ENCODE results near the gene DNAH6.

DNAH6 gene

GRCh38 chr2:84690225-84690624 is 173.9 kb downstream of the DNAH6 start:
- Histone ChIP-seq H3K27me3 (ENCODE audit: insufficient read depth, low read length) (no peaks in the 10 kb centered on the region), H3K4me3 (ENCODE audit: low read length) (no peak overlapping the region), H3K4me1 (ENCODE audit: insufficient read depth, low read length) (no peaks in the 10 kb centered on the region), H3K9me3 (ENCODE audit: low read length) (no peaks in the 10 kb centered on the region), H2AFZ (ENCODE audit: low read depth, low read length) (no peak overlapping the region), H3K36me3 (ENCODE audit: insufficient read depth, low read length) (no peaks in the 10 kb centered on the region)

- Histone ChIP-seq H2AFZ (ENCODE audit: low read depth, low read length) (no peak overlapping the region), H3K9me3 (ENCODE audit: low read length) (no peaks in the 10 kb centered on the region), H3K4me3 (ENCODE audit: low read length) (no peak overlapping the region), H3K4me1 (ENCODE audit: insufficient read depth, low read length) (no peaks in the 10 kb centered on the region), H3K36me3 (ENCODE audit: insufficient read depth, low read length) (no peaks in the 10 kb centered on the region), H3K27me3 (ENCODE audit: insufficient read depth, low read length) (no peaks in the 10 kb centered on the region)
Observed at GRCh38 chr2:84694088-84694622, 177.9 kb downstream of the DNAH6 start.

- no peaks in the 10 kb centered on the region for H3K27me3 ChIP-seq (ENCODE audit: insufficient read depth, low read length)
- H3K4me1 ChIP-seq (ENCODE audit: insufficient read depth, low read length) = no peaks in the 10 kb centered on the region
- H2AFZ ChIP-seq (ENCODE audit: low read depth, low read length) = no peak overlapping the region
- no peak overlapping the region for H3K4me3 ChIP-seq (ENCODE audit: low read length)
- H3K36me3 ChIP-seq (ENCODE audit: insufficient read depth, low read length) = no peaks in the 10 kb centered on the region
- H3K9me3 ChIP-seq (ENCODE audit: low read length) = no peaks in the 10 kb centered on the region
Observed at GRCh38 chr2:84697895-84698294, 181.6 kb downstream of the DNAH6 start.

GRCh38 chr2:84700006-84700405 is 183.7 kb downstream of the DNAH6 start:
- Histone ChIP-seq H3K27me3 (ENCODE audit: insufficient read depth, low read length) (no peaks in the 10 kb centered on the region), H3K4me3 (ENCODE audit: low read length) (no peak overlapping the region), H2AFZ (ENCODE audit: low read depth, low read length) (no peak overlapping the region)

GRCh38 chr2:84701880-84702279 is 185.6 kb downstream of the DNAH6 start:
- no peak overlapping the region for H3K4me3 ChIP-seq (ENCODE audit: low read length)
- H3K27me3 ChIP-seq (ENCODE audit: insufficient read depth, low read length) = no peaks in the 10 kb centered on the region
- no peak overlapping the region for H2AFZ ChIP-seq (ENCODE audit: low read depth, low read length)
- no peaks in the 10 kb centered on the region for H3K9me3 ChIP-seq (ENCODE audit: low read length)
- H3K36me3 ChIP-seq (ENCODE audit: insufficient read depth, low read length) = no peaks in the 10 kb centered on the region
- no peaks in the 10 kb centered on the region for H3K4me1 ChIP-seq (ENCODE audit: insufficient read depth, low read length)

More at GRCh38 chr2:84700006-84700405, 183.7 kb downstream of the DNAH6 start:
- H3K4me1 ChIP-seq (ENCODE audit: insufficient read depth, low read length) = no peaks in the 10 kb centered on the region
- H3K36me3 ChIP-seq (ENCODE audit: insufficient read depth, low read length) = no peaks in the 10 kb centered on the region
- H3K9me3 ChIP-seq (ENCODE audit: low read length) = no peaks in the 10 kb centered on the region

- H3K27me3 ChIP-seq (ENCODE audit: insufficient read depth, low read length) = no peaks in the 10 kb centered on the region
- H3K9me3 ChIP-seq (ENCODE audit: low read length) = no peaks in the 10 kb centered on the region
- no peaks in the 10 kb centered on the region for H3K4me1 ChIP-seq (ENCODE audit: insufficient read depth, low read length)
- no peaks in the 10 kb centered on the region for H3K36me3 ChIP-seq (ENCODE audit: insufficient read depth, low read length)
- no peak overlapping the region for H2AFZ ChIP-seq (ENCODE audit: low read depth, low read length)
- H3K4me3 ChIP-seq (ENCODE audit: low read length) = no peak overlapping the region
Observed at GRCh38 chr2:84702941-84703340, 186.6 kb downstream of the DNAH6 start.

GRCh38 chr2:84703831-84704230 is 187.5 kb downstream of the DNAH6 start:
- H3K27me3 ChIP-seq (ENCODE audit: insufficient read depth, low read length) = no peaks in the 10 kb centered on the region
- H3K4me1 ChIP-seq (ENCODE audit: insufficient read depth, low read length) = no peaks in the 10 kb centered on the region
- no peak overlapping the region for H3K4me3 ChIP-seq (ENCODE audit: low read length)
- no peaks in the 10 kb centered on the region for H3K9me3 ChIP-seq (ENCODE audit: low read length)
- H2AFZ ChIP-seq (ENCODE audit: low read depth, low read length) = no peak overlapping the region
- H3K36me3 ChIP-seq (ENCODE audit: insufficient read depth, low read length) = no peaks in the 10 kb centered on the region

- no peak overlapping the region for H2AFZ ChIP-seq (ENCODE audit: low read depth, low read length)
Observed at GRCh38 chr2:84704505-84705244, 188.4 kb downstream of the DNAH6 start.

GRCh38 chr2:84705858-84706257 is 189.6 kb downstream of the DNAH6 start:
- H3K4me1 ChIP-seq (ENCODE audit: insufficient read depth, low read length) = no peaks in the 10 kb centered on the region
- no peaks in the 10 kb centered on the region for H3K9me3 ChIP-seq (ENCODE audit: low read length)
- H3K36me3 ChIP-seq (ENCODE audit: insufficient read depth, low read length) = no peaks in the 10 kb centered on the region
- no peak overlapping the region for H2AFZ ChIP-seq (ENCODE audit: low read depth, low read length)
- no peaks in the 10 kb centered on the region for H3K27me3 ChIP-seq (ENCODE audit: insufficient read depth, low read length)
- no peak overlapping the region for H3K4me3 ChIP-seq (ENCODE audit: low read length)

More at GRCh38 chr2:84704505-84705244, 188.4 kb downstream of the DNAH6 start:
- H3K27me3 ChIP-seq (ENCODE audit: insufficient read depth, low read length) = no peaks in the 10 kb centered on the region
- no peaks in the 10 kb centered on the region for H3K36me3 ChIP-seq (ENCODE audit: insufficient read depth, low read length)
- H3K4me3 ChIP-seq (ENCODE audit: low read length) = no peak overlapping the region
- no peaks in the 10 kb centered on the region for H3K9me3 ChIP-seq (ENCODE audit: low read length)
- no peaks in the 10 kb centered on the region for H3K4me1 ChIP-seq (ENCODE audit: insufficient read depth, low read length)

- H2AFZ ChIP-seq (ENCODE audit: low read depth, low read length) = no peak overlapping the region
- H3K36me3 ChIP-seq (ENCODE audit: insufficient read depth, low read length) = no peaks in the 10 kb centered on the region
- H3K4me1 ChIP-seq (ENCODE audit: insufficient read depth, low read length) = no peaks in the 10 kb centered on the region
- H3K27me3 ChIP-seq (ENCODE audit: insufficient read depth, low read length) = no peaks in the 10 kb centered on the region
- H3K9me3 ChIP-seq (ENCODE audit: low read length) = no peaks in the 10 kb centered on the region
- H3K4me3 ChIP-seq (ENCODE audit: low read length) = no peak overlapping the region
Observed at GRCh38 chr2:84708442-84708841, 192.1 kb downstream of the DNAH6 start.

- no peak overlapping the region for H2AFZ ChIP-seq (ENCODE audit: low read depth, low read length)
- H3K9me3 ChIP-seq (ENCODE audit: low read length) = no peaks in the 10 kb centered on the region
- H3K4me3 ChIP-seq (ENCODE audit: low read length) = no peak overlapping the region
- H3K4me1 ChIP-seq (ENCODE audit: insufficient read depth, low read length) = no peaks in the 10 kb centered on the region
- H3K27me3 ChIP-seq (ENCODE audit: insufficient read depth, low read length) = no peaks in the 10 kb centered on the region
- no peaks in the 10 kb centered on the region for H3K36me3 ChIP-seq (ENCODE audit: insufficient read depth, low read length)
Observed at GRCh38 chr2:84711651-84712050, 195.4 kb downstream of the DNAH6 start.

GRCh38 chr2:84713441-84713840 is 197.1 kb downstream of the DNAH6 start:
- no peak overlapping the region for H3K4me3 ChIP-seq (ENCODE audit: low read length)
- H2AFZ ChIP-seq (ENCODE audit: low read depth, low read length) = no peak overlapping the region
- no peaks in the 10 kb centered on the region for H3K36me3 ChIP-seq (ENCODE audit: insufficient read depth, low read length)
- H3K27me3 ChIP-seq (ENCODE audit: insufficient read depth, low read length) = no peaks in the 10 kb centered on the region
- no peaks in the 10 kb centered on the region for H3K9me3 ChIP-seq (ENCODE audit: low read length)
- no peaks in the 10 kb centered on the region for H3K4me1 ChIP-seq (ENCODE audit: insufficient read depth, low read length)

- no peaks in the 10 kb centered on the region for H3K4me1 ChIP-seq (ENCODE audit: insufficient read depth, low read length)
- H2AFZ ChIP-seq (ENCODE audit: low read depth, low read length) = no peak overlapping the region
- H3K4me3 ChIP-seq (ENCODE audit: low read length) = no peak overlapping the region
- no peaks in the 10 kb centered on the region for H3K27me3 ChIP-seq (ENCODE audit: insufficient read depth, low read length)
- H3K9me3 ChIP-seq (ENCODE audit: low read length) = no peaks in the 10 kb centered on the region
- no peaks in the 10 kb centered on the region for H3K36me3 ChIP-seq (ENCODE audit: insufficient read depth, low read length)
Observed at GRCh38 chr2:84716564-84716963, 200.3 kb downstream of the DNAH6 start.

- Histone ChIP-seq H3K36me3 (ENCODE audit: insufficient read depth, low read length) (no peaks in the 10 kb centered on the region), H3K27me3 (ENCODE audit: insufficient read depth, low read length) (no peaks in the 10 kb centered on the region), H3K4me3 (ENCODE audit: low read length) (no peak overlapping the region), H3K9me3 (ENCODE audit: low read length) (no peaks in the 10 kb centered on the region), H3K4me1 (ENCODE audit: insufficient read depth, low read length) (no peaks in the 10 kb centered on the region), H2AFZ (ENCODE audit: low read depth, low read length) (no peak overlapping the region)
Observed at GRCh38 chr2:84717302-84717701, 201.0 kb downstream of the DNAH6 start.
